COLO829 (cell line): ENCODE measurements around the gene TRERF1.
A peak's percentile ranks its signal among the peaks of the same experiment; 100 is the strongest.
"Not testable (repeated sequence)": the region's sequence is repeated elsewhere in the genome, so short reads cannot be mapped to it uniquely, and the experiment has no call there.

ENCODE experiments used
- DNase-seq: peaks from one replicate; pipeline ENCODE4 v3.0.0; 2012; ENCODE audit warnings: low spot score

Gene TRERF1

DNA sequence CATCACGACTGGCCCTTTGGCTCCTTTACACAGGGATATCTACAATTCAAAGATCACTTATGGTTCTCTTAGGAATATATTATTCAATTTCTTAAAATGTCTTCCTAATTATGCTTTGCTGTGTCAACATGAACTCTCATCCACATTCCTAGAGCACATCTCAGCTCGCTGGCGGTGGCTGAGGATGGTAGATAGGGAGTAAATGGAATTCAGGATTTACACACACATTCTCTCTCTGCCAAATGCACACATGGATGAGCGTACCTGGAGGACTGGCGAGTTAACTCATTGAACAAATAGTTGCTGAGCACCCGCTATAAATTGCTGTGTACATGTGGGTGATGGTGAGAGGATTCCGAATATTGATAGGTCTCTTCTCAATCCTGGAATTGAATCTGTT is 229.3 kb downstream of the TRERF1 start:
- no peak for DNase-seq

DNA sequence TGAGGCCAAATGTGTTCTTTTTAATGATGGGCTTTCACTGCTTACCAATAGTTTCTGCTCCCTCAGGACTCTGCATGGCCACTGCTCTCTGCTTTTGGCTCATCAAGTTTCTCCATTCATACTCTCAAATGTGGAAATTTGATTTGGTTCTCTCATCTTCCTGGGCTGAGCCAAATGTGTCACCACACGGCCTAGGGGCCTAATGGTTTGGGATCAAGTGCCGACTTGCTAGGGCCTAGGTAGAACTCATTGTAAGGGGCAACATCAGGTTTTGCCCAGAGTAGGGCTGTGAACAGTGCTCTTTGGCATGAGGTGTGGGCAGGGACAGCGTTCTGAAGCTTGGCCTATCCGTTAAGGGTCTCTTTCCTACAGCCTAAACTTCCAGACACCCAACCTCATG is 230.2 kb downstream of the TRERF1 start:
- no peak for DNase-seq

- DNase-seq: no peak
These were observed 230.9 kb downstream of the TRERF1 start for GRCh38 chr6:42220807-42221206.

DNA sequence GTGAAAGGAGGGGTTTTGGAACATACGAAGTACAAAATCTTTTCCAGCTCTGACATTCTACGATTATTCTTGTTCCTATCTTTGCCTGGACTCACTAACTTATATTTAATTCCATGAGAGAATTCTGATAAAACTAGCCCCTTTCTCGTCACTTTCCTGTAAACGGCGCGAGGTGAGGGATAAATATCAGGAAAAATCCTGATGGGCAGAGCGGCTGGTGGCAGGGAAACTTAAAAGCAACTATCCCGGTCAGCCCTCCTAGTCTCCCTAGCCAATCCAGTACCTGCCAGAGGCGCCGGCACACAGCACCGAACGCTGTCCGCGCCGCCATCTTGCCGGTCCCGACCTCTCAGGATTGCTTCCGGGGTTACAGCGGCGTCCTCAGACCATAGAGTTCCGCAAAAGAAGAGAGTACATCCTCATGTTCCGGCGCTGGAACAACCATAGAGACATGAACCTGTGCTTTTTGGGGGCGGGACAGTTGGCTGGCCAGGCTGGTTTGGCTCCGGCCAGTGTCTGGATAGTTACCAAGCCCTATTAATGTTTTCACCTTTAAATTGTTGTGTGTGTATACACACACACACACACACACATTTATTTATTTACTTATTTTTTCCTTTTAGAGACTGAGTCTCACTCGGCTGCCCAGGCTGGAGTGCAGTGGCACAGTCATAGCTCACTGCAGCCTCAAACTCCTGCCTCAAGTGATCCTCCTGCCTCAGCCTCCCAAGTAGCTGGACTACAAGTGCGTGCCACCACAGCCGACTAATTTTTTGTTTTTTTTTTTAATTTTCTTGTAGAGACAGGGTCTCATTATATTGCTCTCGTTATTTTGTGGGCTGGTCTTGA is 234.0 kb downstream of the TRERF1 start, which contains the start of gene MRPS10:
TSS of gene MRPS10 (minus strand) at position 343 of the 849 bp plus-strand sequence. CDS start at position 331, 12 bp downstream.
- DNase-seq: peak; percentile 94

DNA sequence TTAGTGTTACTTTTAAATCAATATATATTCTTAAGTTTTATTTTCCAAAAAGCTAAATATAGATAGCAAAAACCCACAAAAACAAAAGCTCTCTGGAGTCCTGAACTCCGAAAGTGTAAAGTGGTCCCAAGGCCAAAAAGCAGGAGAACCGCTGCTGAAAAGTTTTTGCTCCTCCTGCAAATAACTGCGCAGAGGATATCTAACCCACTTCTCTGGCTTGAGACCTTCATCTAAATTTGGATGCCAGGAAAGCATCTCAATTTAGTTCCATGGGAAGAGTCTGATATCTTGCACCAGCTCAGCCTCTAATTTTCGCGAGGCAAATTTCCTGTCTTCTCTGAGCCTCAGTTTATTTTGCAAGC is 234.6 kb downstream of the TRERF1 start:
- DNase-seq: no peak

DNA sequence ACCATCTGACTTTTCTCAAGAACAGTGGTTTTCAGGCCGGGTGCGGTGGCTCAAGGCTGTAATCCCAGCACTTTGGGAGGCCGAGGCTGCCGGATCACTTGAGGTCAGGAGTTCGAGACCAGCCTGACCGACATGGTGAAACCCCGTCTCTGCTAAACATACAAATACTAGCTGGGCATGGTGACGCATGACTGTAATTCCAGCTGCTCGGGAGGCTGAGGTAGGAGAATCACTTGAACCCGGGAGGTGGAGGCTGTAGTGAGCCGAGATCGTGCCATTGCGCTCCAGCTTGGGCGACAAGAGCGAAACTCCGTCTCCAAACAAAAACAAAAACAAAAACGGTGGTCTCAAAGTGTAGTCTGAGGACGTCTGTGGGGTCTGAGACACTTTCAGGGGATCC is 235.2 kb downstream of the TRERF1 start:
- not testable (repeated sequence) for DNase-seq

GRCh38 chr6:42212442-42212841 is 239.3 kb downstream of the TRERF1 start:
- DNase-seq: no peak

GRCh38 chr6:42211726-42212125 is 240.0 kb downstream of the TRERF1 start:
- DNase-seq: no peak

DNA sequence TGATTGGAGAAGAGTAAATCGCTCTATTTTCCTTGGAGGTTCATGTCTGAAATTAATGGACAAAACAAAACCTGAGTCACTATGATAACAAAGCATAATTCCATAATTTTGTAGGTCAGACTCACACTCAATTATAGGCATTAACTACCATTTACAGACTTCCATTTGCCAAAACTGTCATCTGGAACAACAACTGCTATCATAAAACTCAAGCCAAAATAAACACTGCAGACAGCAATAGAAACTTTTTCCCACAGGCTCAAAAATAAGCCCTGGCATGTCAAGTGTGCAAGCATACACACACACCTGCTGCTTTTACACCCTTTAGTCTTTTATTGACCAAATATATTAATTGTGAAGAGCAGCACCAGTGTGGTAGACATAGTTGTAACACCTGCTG is 241.2 kb downstream of the TRERF1 start:
- no peak for DNase-seq

GRCh38 chr6:42207559-42207958 is 244.2 kb downstream of the TRERF1 start:
- not testable (repeated sequence) for DNase-seq

- no peak for DNase-seq
These were observed 246.9 kb downstream of the TRERF1 start for GRCh38 chr6:42204768-42205282.

GRCh38 chr6:42203183-42203582 is 248.5 kb downstream of the TRERF1 start:
- no peak for DNase-seq

DNA sequence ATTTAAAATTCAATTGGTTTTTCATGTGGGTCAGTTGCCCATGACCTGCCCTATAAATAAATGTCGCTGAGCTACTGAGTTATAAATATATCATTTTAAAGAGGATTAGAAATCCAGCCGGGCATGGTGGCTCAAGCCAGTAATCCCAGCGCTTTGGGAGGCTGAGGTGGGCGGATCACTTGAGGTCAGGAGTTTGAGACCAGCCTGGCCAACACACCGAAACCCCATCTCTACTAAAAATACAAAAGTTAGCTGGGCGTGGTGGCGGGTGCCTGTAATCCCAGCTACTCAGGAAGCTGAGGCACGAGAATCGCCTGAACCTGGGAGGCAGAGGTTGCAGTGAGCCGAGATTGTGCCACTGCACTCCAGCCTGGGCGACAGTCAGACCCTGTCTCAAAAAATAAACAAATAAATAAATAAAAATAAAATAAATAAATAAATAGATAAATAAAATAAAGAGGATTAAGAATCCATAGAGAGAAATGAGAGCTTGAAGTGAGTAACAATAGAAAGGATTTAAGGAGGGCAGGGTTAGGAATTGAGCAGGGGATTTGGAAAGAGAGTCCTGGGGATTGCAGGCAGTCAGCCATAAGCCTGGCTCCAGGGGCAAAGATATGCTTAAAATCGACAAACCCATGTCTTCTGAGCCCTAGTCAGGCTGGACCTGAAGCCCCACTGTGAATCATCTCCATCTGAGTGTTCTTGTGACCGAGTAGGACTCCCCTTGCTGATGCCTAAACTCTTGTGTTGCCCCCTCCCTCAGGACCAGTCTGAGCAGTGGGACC is 249.4 kb downstream of the TRERF1 start:
- DNase-seq: not testable (repeated sequence)

GRCh38 chr6:42201382-42201781 is 250.3 kb downstream of the TRERF1 start:
- no peak for DNase-seq

DNA sequence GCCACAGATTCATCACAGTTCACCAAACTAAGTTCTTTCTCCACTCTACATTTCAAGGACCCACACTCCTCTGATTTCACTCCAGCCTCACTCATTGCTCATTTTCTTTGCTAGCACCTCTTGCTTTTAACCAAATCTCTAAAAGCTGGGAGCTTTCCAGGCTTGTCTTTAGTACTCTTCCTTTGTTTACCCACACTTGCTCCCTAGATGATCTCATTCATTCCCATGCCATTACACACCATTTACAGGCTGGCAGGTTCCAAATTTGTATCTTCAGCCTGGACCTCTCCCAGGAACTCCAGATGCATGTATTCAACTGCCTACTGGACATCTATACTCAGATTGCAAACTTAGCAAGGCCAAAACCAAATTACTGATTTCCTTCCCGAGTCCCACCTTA is 251.7 kb downstream of the TRERF1 start:
- DNase-seq: no peak

- no peak for DNase-seq
These were observed 252.4 kb downstream of the TRERF1 start for GRCh38 chr6:42199106-42199981.

DNA sequence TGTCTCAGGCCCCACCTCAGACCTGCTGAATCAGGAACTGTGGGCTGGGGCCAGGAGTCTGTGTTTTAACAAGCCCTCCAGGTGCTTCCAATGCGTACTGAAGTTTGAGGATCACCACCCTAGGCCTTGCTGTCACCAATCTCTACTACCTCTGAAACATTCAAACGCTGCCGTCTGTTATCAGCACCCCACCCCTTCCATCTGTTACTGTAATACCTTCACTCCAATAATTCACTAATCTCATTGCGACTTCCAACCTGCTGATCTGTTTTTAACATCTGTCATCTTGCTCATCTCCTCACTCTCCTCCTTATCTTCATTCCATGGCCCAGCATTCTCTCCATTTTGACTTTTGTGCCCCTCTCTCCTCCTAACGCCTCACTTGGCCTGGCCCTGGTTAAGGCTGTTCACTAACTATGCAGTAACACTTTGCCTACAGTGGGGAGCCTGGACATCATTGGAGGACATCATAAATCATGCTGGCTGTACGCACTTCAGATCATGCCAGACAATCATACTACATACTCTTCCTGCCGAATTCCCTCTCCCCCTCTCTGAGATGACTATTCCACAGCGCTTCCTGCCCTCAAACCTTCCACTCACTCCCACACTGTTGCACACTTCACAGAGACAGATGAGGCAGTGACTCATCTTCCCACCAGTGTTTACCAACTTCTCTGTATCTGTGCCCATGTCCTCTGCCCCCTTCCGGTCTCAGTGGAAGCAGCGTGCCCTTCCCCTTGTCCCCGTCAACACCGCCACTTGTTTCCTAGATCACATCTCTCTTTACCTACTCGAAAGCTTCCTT is 254.0 kb downstream of the TRERF1 start:
- peak; percentile 40 for DNase-seq

- DNase-seq: no peak
These were observed 256.3 kb downstream of the TRERF1 start for GRCh38 chr6:42195415-42195814.

GRCh38 chr6:42194056-42194455 is 257.7 kb downstream of the TRERF1 start:
- DNase-seq: no peak

DNA sequence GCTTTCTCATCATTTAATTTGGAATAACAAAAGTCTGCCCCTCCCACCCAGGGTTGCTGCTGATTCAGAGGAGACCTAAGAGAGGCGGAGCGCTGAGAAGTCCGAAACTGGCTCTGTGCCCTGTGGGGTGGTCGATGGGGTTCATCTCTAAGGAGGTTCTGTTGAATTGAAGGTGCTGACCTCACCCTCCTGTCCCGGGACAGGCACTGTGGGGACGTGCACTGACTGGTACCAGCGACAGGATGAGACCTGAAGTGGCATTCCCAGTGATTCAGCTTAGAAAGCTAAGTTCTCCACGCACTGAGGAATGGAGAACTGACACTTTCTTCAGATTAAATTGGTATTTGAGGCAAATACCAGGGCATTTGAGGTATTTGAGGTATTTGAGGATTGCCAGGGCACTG is 258.2 kb downstream of the TRERF1 start:
- DNase-seq: no peak

DNA sequence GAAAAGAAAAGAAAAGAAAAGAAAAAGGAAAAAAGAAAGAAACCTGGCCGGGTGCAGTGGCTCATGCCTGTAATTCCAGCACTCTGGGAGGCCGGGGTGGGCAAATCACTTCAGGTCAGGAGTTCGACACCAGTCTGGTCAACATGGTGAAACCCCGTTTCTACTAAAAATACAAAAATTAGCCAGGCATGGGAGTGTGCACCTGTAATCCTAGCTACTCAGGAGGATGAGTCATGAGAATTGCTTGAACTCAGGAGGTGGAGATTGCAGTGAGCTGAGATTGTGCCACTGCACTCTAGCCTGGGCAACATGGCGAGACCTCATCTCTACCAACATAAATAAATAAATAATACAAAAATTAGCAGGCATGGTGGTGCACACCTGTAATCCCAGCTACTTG is 259.3 kb downstream of the TRERF1 start:
- DNase-seq: not testable (repeated sequence)
